Inferior parietal cortex (tissue), 1 donor: ENCODE measurements around the gene IL17RB.

Experiments
- DNase-seq: peaks from one replicate; pipeline ENCODE4 v3.0.0-alpha.2; 2016; ENCODE audit errors: extremely low spot score

IL17RB gene

GRCh38 chr3:53862241-53862640 is 15.9 kb downstream of the IL17RB start:
- no peak for DNase-seq

DNA sequence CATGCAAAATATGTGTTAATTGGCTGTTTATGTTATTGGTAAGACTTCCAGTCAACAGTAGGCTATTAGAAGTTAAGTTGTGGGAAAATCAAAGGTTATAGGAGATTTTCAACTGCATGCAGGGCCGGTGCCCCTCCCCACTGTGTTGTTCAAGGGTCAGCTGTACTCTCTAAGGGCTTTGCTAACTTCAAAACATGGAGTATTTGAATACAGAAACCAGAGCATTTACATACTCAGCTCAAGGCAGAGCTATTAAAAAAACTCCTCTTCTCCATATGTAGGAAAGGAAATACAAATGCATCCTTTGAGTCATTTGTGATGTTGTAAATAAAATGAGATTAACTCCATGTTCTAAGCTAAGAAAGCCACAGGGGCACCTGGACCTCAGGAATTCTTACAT is 16.8 kb downstream of the IL17RB start:
- no peak for DNase-seq

DNA sequence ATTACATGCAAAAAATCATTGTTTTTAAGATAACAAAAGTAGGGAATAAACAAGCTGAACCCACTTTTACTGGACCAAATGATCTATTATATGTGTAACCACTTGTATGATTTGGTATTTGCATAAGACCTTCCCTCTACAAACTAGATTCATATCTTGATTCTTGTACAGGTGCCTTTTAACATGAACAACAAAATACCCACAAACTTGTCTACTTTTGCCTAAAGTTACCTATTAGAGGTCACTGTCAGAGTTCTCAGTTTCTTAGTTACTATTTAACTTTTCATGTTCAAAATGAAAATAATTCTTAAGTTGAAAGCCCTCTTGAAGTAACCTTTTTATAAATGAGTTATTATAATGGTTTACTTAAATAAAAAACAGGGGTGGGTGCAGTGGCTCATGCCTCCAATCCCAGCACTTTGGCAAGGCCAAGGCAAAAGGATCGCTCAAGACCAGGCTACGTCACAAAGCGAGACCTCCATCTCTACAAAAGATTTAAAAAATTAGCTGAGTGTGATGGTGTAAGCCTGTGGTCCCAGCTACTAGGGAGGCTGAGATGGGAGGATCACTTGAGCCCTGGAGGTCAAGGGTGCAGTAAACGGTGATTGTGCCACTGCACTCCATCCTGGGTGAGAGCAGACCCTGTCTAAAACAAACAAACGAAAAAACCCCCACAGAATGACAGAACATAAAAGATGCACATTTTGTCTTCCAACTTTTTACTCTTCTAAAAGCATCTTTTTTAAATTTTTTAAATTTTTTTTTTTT is 19.5 kb downstream of the IL17RB start:
- DNase-seq: no peak

DNA sequence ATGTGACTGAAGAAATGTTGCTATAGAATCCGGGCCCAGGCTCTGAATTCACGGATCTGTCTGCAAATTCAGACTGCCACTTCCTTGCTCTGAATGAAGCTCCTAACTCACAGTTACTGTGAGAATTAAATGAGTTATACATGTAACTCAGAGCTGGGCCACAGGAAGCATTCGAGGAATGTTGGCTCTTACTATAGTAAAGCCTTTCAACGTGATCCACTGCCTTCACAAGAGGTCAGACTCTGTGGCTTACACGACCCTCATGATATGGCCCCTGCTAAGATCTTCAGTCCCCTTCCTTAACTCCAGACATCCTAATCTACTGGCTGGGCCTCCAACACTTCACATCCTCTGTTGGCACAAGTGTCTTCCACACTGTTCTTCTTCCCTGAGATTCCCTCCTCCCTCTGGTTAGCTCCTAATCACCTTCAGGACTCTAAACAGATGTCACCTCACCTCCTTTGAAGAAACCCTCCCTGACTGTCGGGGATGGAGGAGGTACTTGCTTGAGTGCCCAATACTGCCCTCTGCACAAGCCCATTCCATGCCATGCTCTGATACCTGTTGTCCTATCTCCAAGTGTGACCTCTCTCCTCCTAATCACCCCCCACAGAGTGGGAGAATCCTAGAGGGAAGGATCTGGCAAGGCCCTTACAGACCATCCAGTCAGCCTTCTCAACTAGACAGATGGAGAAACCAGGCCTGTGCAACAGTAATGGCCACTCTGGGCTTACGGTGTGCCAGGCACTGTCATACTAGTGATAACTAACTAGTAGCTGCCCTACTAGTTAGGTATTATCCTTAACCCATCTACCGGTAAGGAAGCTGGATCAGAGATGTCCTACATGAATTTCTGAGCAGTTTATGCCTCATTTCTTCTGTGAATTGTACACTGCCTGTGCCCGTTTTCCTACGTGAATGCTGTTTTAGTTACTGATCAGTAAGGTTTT is 34.3 kb downstream of the IL17RB start:
- no peak for DNase-seq

DNA sequence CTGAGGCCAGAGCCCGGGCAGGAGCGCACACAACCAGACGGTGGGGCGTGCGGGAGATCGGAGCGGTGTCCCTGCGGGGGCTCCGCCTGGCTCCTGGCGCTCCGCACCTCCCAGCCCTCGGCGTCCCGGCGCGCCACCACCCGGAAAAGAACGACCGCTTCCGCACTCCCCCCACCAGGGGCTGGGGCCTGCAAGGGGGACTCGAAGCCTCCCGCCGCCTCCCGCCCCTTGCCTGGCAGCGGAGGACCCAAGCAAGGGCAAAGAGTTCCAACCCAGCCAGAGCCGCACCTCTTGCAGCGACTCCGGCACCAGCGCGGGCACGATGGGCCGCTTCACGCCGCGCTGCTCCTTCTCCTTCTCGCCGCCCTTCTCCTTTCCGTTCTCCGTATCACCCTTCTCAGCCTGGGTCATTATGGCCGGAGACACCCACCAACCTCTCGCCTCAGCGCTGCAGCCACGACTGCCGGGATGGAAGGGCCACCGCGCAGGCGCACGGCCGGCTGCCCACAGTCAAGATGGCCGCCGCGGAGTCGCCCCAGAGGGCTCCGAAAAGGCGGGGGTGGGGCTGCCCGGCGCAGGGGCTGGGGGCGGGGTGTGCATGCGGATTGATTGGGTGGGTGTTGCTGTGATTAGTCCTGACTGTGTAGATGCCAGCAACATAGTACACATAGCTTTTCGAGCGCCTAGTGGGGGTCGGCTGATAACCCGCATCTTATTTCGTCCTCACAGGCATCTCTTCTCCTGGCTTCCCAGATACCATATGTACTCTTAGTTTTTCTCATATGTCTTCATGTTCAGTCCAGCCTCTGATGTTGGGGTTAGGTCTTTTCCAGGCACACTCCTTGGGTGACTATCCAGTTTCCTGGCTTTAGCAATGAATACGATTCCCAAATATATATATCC is 35.6 kb downstream of the IL17RB start, which contains the start of gene ACTR8:
Gene ACTR8 (minus strand): TSS at position 462 of the 903 bp plus-strand sequence. CDS start 51 bp downstream, at position 411.
- DNase-seq: peak; percentile 77

- DNase-seq: no peak
These were observed 36.6 kb downstream of the IL17RB start for GRCh38 chr3:53883008-53883407.

- DNase-seq: no peak
These were observed 38.3 kb downstream of the IL17RB start for GRCh38 chr3:53884623-53885022.

DNA sequence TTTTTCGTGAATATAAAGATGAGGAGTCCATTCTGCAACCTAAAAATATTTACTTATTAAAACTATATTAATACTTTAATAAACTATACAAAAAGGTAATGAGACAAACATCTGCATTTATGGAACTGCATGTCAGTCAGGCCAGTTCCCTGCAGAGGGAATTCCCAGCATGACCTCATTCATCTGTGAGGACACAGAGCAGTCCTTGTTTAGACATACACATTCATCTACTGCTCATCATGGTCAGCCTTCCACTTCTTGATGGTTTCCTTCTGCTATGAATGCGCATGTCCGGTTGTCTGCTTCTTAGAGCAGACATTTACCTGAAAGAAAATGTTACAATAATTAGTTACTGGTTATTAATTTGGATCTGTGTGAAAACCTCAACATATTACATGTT is 38.9 kb downstream of the IL17RB start:
- DNase-seq: peak; percentile 27

- no peak for DNase-seq
These were observed 41.1 kb downstream of the IL17RB start for GRCh38 chr3:53887446-53887845.

GRCh38 chr3:53888232-53888631 is 41.9 kb downstream of the IL17RB start:
- no peak for DNase-seq

DNA sequence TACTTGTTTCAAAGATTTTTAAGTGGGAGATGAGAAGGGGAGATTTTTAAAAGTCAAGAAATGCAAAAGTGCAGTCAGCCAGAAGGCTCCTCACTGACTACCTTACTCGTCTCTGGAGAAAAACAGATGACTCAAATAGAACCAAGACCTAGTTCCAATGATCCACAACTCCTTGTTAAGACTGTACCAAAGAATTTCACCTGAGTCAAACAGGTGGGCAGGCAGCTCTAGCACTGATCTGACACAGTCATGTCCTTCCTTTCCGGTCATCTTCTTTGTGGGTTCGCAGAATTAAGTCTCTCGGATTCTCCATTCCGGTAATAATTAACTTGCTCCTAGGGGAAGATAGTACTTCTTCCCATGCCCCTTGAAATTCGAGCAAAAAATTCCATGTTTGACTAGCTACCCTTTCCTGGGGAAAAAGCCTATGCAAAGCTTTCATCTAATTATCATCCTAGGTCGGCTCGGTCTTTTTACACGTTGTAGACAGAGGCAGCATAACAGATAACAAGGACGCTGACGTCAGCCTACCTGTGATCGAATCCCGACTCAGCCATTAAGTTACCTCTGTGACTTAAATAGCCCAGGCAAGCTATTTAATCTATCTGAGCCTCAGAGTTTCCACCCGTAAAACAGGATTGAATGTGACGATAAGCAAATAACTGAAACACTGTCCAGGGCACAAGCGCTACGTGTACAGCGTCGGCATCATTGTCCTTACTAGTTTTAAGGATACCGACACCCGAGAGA is 44.5 kb downstream of the IL17RB start:
- DNase-seq: peak; percentile 14

DNA sequence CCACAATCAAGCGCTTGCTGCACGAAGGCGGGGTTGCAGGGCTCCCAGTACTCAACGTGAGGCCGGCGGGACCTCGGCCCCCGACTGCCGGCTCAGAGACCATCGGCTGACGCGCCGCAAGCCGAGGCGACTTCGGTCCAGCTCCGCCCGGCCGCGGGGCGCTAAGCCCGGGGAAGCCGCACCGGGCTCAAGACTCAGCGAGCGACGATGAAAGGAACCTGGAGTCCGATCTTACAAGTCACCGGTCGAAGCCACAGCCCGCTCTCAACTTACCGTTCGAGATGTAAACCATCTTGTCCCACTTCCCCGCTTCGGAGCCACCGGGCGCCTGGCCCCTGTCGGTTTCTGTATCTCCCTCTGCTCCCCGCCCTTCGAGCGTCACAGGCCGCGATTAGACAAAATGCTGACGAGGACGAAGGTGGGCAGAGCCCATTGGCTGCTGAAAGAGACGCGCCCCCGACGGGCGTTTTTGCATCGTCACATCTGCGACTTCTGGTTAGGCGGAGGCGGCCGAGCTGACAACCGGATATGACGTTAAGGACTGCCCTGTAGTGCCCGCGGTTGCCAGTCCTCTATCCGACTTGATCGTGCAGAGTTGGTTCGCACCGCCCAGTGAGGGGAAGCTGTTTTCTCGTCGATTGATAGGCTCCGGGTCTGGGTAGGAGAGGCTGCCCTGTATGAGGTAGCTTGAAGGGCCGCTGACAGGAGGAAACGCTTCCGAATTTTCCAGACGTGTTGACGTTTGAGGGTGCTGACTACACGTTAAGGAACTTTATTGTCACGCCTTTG is 45.3 kb downstream of the IL17RB start, which contains the start of gene SELENOK:
Gene SELENOK (minus strand): TSS at position 363 of the 789 bp plus-strand sequence.
- DNase-seq: peak; percentile 100

DNA sequence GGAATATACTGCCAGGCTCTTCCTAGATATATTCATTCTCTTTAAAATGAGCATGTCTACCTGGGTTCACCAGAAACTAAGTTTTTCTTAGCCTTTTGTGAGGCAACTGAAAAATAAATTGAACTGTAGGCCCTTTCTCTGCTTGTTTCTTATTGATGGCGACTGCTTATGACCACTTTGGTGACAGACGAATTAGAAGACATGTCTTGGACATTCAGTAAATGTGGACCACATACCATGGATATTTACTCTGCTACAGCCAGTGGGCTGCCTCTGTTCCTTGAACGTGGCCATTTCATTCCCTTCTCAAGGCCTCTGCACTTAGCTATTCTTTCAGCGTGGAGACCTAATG is 45.9 kb downstream of the IL17RB start:
- no peak for DNase-seq

GRCh38 chr3:53899750-53900149 is 53.4 kb downstream of the IL17RB start:
- no peak for DNase-seq

DNA sequence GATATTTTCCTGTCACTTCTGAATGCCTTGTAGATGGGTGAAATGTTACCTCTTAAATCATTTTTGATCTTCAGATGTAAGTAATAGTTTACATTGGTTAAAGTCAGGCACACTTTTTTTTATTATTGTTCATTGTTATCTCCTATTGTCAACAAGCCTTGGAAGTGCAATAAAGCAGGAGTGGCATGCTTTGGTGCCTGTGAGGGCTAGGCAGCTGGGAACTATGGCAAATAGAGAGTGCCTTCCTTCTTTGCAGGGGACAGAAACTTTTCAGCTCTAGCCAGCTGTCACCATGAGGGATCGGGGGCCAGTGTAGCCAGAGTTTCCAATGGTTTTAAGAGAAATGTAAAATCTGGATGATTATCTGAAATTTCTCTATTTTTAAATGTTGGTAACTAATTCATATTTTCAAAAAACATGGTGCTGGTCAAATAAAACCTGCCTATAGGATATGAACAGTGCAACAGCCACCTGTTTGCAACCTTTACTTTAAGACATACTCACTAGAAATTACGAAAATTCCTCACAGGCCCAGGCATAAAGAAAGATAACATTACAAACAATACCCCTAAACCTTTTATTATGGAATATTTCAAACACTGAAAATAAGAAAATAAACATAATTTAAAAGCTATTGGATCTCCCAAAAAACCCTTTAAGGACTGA is 54.4 kb downstream of the IL17RB start:
- DNase-seq: no peak

DNA sequence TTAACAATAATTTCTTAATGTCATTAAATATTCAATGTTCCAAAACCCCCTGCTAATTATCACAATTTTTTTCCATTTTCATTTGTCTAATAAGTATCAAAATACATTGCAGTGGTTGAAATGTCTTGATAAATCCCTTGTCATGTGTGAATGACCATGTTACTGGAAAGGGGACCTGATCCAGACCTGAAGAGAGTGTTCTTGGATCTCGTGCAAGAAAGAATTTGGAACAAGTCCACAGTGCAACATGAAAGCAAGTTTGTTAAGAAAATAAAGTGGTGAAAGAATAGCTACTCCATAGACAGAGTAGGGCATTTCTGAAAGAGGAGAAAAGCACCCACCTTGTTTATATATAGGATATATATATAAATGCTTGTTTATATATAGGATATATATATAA is 55.7 kb downstream of the IL17RB start:
- no peak for DNase-seq

- DNase-seq: no peak
These were observed 56.3 kb downstream of the IL17RB start for GRCh38 chr3:53902711-53903110.

GRCh38 chr3:53913401-53913800 is 67.0 kb downstream of the IL17RB start:
- DNase-seq: no peak
